Endodermal cell (in vitro differentiated cells): ENCODE measurements around the gene LY86. TPM values are rescaled to one million over a fixed set of nuclear protein-coding genes. Genes with fewer than 3 reads are reported as not detected.

Experiments used
- DNase-seq: peaks from one replicate; pipeline ENCODE4 v3.0.0-alpha.2; 2017
- H3K27ac ChIP-seq: 2 replicates; pipeline ENCODE4 v1.5.1; 2013; ENCODE audit warnings: mild to moderate bottlenecking, low read depth, low read length, moderate library complexity
- H3K27me3 ChIP-seq: 2 replicates; pipeline ENCODE4 v1.6.1; 2013; ENCODE audit warnings: mild to moderate bottlenecking, low read length, moderate library complexity; ENCODE audit not compliant: insufficient read depth, control insufficient read depth, poor library complexity, severe bottlenecking
- H3K36me3 ChIP-seq: 2 replicates; pipeline ENCODE4 v1.7.0; 2013; ENCODE audit warnings: mild to moderate bottlenecking, low read length, moderate library complexity; ENCODE audit not compliant: control insufficient read depth, insufficient read depth
- H3K4me1 ChIP-seq: one replicate; pipeline ENCODE4 v1.7.0; 2013; ENCODE audit warnings: low read length; ENCODE audit not compliant: control insufficient read depth, insufficient read depth
- H3K4me3 ChIP-seq: 2 replicates; pipeline ENCODE4 v1.5.1; 2013; ENCODE audit warnings: mild to moderate bottlenecking, low read length, moderate library complexity
- H3K9ac ChIP-seq: 2 replicates; pipeline ENCODE4 v1.6.1; 2013; ENCODE audit warnings: mild to moderate bottlenecking, low read length, moderate library complexity; ENCODE audit not compliant: poor library complexity, severe bottlenecking; ENCODE audit errors: extremely low read depth
- H3K9me3 ChIP-seq: 2 replicates; pipeline ENCODE4 v1.6.1; 2013; ENCODE audit warnings: mild to moderate bottlenecking, low read length, moderate library complexity; ENCODE audit not compliant: control insufficient read depth
- H3K27ac Mint-ChIP-seq: 2 replicates; pipeline ENCODE4 v1.8.0; 2020; ENCODE audit warnings: mixed read lengths
- H3K27me3 Mint-ChIP-seq: 2 replicates; pipeline ENCODE4 v1.8.0; 2021; ENCODE audit warnings: mild to moderate bottlenecking, mixed read lengths; ENCODE audit not compliant: insufficient read depth
- H3K36me3 Mint-ChIP-seq: 2 replicates; pipeline ENCODE4 v1.8.0; 2020; ENCODE audit warnings: low read depth, mixed read lengths
- H3K4me1 Mint-ChIP-seq: 2 replicates; pipeline ENCODE4 v1.8.0; 2020; ENCODE audit warnings: mixed read lengths
- H3K4me3 Mint-ChIP-seq: 2 replicates; pipeline ENCODE4 v1.8.0; 2020; ENCODE audit warnings: mild to moderate bottlenecking, moderate library complexity, mixed read lengths
- H3K9me3 Mint-ChIP-seq: 2 replicates; pipeline ENCODE4 v1.8.0; 2020; ENCODE audit warnings: mild to moderate bottlenecking, mixed read lengths
- WGBS, 2 experiments: methylation state at CpG; one replicate each; pipeline versions ENCODE4 v1.1.5 to v1.1.7; 2013; ENCODE audit warnings: missing lambda C conversion rate in 2 of 2, mixed read lengths in 1 of 2; ENCODE audit not compliant: insufficient coverage in 1 of 2, insufficient read length in 1 of 2; 5-methylcytosine and 5-hydroxymethylcytosine counted together
- total RNA-seq, 2 donors: library from RNA; stranded (reverse); fragmentation: NEBNext Ultra II Directional in 1 of 2; extraction: Animal tissue kit (Norgen Biotek cat#: 25700) in 1 of 2; gene quantifications; 2 replicates in 1 of 2; 3 replicates in 1 of 2; pipeline ENCODE4 v1.2.1, GENCODE V29; 2021
- TF ChIP-seq, protein P1 (sequence below): fragments of 200-600 bp; sonication (generic); conservative IDR thresholded peaks from 2 replicates; pipeline ENCODE4 v1.5.0; 2021; ENCODE audit warnings: antibody characterized with exemption, mild to moderate bottlenecking

The LY86 gene
- total RNA-seq, 2 donors from 2014 or later, result not detected

DNA sequence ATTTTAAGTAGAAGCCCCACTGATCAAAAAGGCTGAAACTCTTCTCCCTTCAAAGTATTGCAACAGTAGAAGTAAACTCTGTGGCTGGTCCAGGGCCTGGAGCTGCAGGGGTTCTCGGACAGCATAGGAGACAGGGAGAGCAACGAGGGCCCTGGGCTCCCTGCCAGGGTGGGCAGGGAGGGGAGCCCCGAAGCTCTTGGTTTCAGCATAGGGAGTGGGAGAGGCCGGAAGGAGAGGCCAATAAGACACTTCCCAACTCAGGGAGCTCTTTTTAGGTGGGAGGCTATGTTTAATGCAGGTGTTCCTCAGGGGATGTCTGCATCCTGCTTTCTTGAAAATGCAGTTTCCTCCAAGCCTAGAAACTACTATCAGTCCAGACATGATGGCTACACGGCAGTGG, 91.1 kb downstream of the LY86 start:
- Mint-ChIP-seq H3K4me3 (no peak overlapping the region), H3K27ac (no peak overlapping the region), H3K4me1 (peaks cover 53% of the 10 kb centered on the region), H3K36me3 (no peaks in the 10 kb centered on the region), H3K9me3 (no peaks in the 10 kb centered on the region), H3K27me3 (peaks cover 22% of the 10 kb centered on the region)
- no peak for DNase-seq
- Histone ChIP-seq H3K27me3 (peaks cover 9% of the 10 kb centered on the region), H3K4me3 (no peak overlapping the region), H3K36me3 (no peaks in the 10 kb centered on the region), H3K27ac (no peak overlapping the region), H3K4me1 (peaks cover 23% of the 10 kb centered on the region), H3K9me3 (no peaks in the 10 kb centered on the region), H3K9ac (no peak overlapping the region)
- TF ChIP-seq, protein P1, sequence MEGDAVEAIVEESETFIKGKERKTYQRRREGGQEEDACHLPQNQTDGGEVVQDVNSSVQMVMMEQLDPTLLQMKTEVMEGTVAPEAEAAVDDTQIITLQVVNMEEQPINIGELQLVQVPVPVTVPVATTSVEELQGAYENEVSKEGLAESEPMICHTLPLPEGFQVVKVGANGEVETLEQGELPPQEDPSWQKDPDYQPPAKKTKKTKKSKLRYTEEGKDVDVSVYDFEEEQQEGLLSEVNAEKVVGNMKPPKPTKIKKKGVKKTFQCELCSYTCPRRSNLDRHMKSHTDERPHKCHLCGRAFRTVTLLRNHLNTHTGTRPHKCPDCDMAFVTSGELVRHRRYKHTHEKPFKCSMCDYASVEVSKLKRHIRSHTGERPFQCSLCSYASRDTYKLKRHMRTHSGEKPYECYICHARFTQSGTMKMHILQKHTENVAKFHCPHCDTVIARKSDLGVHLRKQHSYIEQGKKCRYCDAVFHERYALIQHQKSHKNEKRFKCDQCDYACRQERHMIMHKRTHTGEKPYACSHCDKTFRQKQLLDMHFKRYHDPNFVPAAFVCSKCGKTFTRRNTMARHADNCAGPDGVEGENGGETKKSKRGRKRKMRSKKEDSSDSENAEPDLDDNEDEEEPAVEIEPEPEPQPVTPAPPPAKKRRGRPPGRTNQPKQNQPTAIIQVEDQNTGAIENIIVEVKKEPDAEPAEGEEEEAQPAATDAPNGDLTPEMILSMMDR, result no peak
- 82 to 100% methylated on average over 1 to 5 of the region's 5 CpGs for WGBS, 2 experiments

DNA sequence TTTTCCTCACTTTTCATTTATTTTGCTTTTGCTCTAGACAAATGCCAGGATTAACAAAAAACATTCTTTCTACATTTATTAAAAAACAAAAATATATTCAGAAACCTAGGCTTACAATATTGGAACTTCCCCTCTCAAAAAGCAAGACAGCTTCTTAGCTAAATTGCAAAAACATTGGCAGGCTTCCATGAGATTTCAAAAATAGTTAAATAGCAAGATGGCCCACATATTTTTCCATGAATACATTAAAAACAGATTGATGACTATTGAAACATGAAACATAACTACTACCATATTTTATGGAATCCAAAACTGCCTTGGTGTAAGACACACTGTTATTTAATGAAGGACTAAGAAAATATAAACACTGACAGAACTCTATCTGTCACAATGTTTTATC, 92.0 kb downstream of the LY86 start:
- no peak overlapping the region for H3K27ac Mint-ChIP-seq
- H3K9ac ChIP-seq, result no peak overlapping the region
- no peak overlapping the region for H3K4me3 Mint-ChIP-seq
- peaks cover 23% of the 10 kb centered on the region for H3K4me1 ChIP-seq
- H3K9me3 ChIP-seq, result no peaks in the 10 kb centered on the region
- no peaks in the 10 kb centered on the region for H3K36me3 ChIP-seq
- H3K27ac ChIP-seq, result no peak overlapping the region
- peaks cover 53% of the 10 kb centered on the region for H3K4me1 Mint-ChIP-seq
- no peaks in the 10 kb centered on the region for H3K36me3 Mint-ChIP-seq
- no peak overlapping the region for H3K4me3 ChIP-seq
- TF ChIP-seq, protein P1, result no peak
- DNase-seq, result no peak
- H3K27me3 Mint-ChIP-seq, result peaks cover 24% of the 10 kb centered on the region
- H3K27me3 ChIP-seq, result peaks cover 9% of the 10 kb centered on the region
- no peaks in the 10 kb centered on the region for H3K9me3 Mint-ChIP-seq

DNA sequence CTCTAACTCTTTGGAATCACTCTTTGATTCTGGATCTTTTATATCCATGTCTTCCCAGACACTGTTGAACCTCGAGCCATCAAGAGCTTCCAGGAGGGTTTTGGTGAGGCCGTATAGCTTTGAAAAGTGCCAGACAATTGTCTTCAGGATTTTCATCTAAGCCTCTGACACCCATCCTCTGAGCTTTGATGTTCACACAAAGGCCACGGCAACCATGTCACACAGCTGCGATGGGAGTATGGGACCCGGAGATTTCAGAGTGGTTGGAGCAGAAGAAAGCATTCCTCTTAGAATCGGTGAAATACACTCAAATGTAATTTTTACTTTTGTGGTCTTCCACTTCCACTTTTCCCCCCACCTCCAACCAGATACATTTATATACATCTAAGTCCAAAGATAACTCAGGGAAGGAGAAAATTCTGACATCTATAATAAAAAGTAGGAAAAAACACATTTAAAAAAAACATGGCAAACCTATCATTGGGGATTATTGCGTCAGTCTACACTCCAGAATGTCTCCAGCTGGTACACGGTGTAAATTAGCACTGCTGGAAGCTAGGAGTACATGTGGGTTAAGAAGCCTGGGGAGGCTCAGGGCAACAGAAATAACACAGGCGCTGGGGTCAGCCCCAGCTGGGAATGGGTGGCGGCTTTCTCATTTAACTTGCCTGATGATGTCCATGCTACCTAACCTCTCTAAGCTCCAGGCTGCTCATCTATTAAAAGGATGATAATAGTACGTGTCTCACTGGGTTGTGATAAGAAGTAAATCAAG, 92.7 kb downstream of the LY86 start:
- H3K27me3 Mint-ChIP-seq, result peaks cover 24% of the 10 kb centered on the region
- no peak for DNase-seq
- WGBS, 2 experiments, result 85 to 86% methylated on average over 7 to 11 of the region's 11 CpGs
- Histone ChIP-seq H3K27ac (no peak overlapping the region), H3K4me3 (no peak overlapping the region), H3K9ac (no peak overlapping the region), H3K4me1 (peaks cover 23% of the 10 kb centered on the region), H3K9me3 (no peaks in the 10 kb centered on the region), H3K36me3 (no peaks in the 10 kb centered on the region), H3K27me3 (peaks cover 9% of the 10 kb centered on the region)
- no peaks in the 10 kb centered on the region for H3K36me3 Mint-ChIP-seq
- H3K4me1 Mint-ChIP-seq, result peaks cover 53% of the 10 kb centered on the region
- peak overlapping the region; percentile 27 for H3K27ac Mint-ChIP-seq
- TF ChIP-seq, protein P1, result no peak
- no peaks in the 10 kb centered on the region for H3K9me3 Mint-ChIP-seq
- no peak overlapping the region for H3K4me3 Mint-ChIP-seq
